Mesenchymal stem cell (in vitro differentiated cells and primary cell): ENCODE measurements around the gene TRIM69.
"Not testable (repeated sequence)": the region's sequence is repeated elsewhere in the genome, so short reads cannot be mapped to it uniquely, and the experiment has no call there.

Experiments
- DNase-seq: peaks from one replicate; pipeline ENCODE4 v3.0.0-alpha.2; 2013
- H2AFZ ChIP-seq: one replicate; pipeline ENCODE4 v1.6.1; 2013; ENCODE audit warnings: low read depth, mild to moderate bottlenecking, control low read depth, inconsistent platforms, low read length, moderate library complexity
- H2AK5ac ChIP-seq: 2 replicates; pipeline ENCODE4 v1.6.1; 2013; ENCODE audit warnings: low read length, moderate library complexity, mild to moderate bottlenecking, inconsistent platforms; ENCODE audit not compliant: severe bottlenecking
- H2BK120ac ChIP-seq: one replicate; pipeline ENCODE4 v1.6.1; 2013; ENCODE audit warnings: low read depth, mild to moderate bottlenecking, inconsistent platforms, low read length, moderate library complexity
- H2BK12ac ChIP-seq, 2 experiments: one replicate each; pipeline ENCODE4 v1.6.1; 2013; ENCODE audit warnings: inconsistent platforms in 2 of 2, low read length in 2 of 2, mild to moderate bottlenecking in 2 of 2, moderate library complexity in 2 of 2, control low read depth in 1 of 2
- H2BK15ac ChIP-seq: one replicate; pipeline ENCODE4 v1.6.1; 2013; ENCODE audit warnings: mild to moderate bottlenecking, low read depth, inconsistent platforms; ENCODE audit not compliant: poor library complexity, severe bottlenecking
- H2BK5ac ChIP-seq: 2 replicates; pipeline ENCODE4 v1.6.1; 2013; ENCODE audit warnings: low read depth, mild to moderate bottlenecking, low read length, control low read depth, inconsistent platforms; ENCODE audit not compliant: poor library complexity, severe bottlenecking
- H3K14ac ChIP-seq, 2 experiments: one replicate each; pipeline ENCODE4 v1.6.1; 2013; ENCODE audit warnings: inconsistent platforms in 2 of 2, low read length in 2 of 2, control low read depth in 1 of 2, mild to moderate bottlenecking in 1 of 2, moderate library complexity in 1 of 2
- H3K18ac ChIP-seq, 2 experiments: one replicate each; pipeline ENCODE4 v1.6.1; 2013; ENCODE audit warnings: inconsistent platforms in 2 of 2, low read length in 2 of 2, control low read depth in 1 of 2, low read depth in 1 of 2, mild to moderate bottlenecking in 1 of 2
- H3K23ac ChIP-seq, 2 experiments: one replicate each; pipeline ENCODE4 v1.6.1; 2013; ENCODE audit warnings: inconsistent platforms in 2 of 2, low read length in 2 of 2, mild to moderate bottlenecking in 2 of 2, moderate library complexity in 2 of 2, control low read depth in 1 of 2
- H3K27ac ChIP-seq: 2 replicates; pipeline ENCODE4 v1.5.1; 2013; ENCODE audit warnings: mild to moderate bottlenecking, moderate library complexity, low read length, control low read depth, inconsistent platforms; ENCODE audit not compliant: poor library complexity, severe bottlenecking
- H3K27me3 ChIP-seq, 2 experiments: 2 replicates each; pipeline versions ENCODE4 v1.6.1 to v1.7.0; 2013; ENCODE audit warnings: low read length in 2 of 2, mild to moderate bottlenecking in 2 of 2, moderate library complexity in 2 of 2, control low read depth in 1 of 2, inconsistent platforms in 1 of 2; ENCODE audit not compliant: control insufficient read depth in 1 of 2, insufficient read depth in 1 of 2
- H3K36me3 ChIP-seq, 2 experiments: 2 replicates each; pipeline versions ENCODE4 v1.6.1 to v1.7.0; 2013; ENCODE audit warnings: low read length in 2 of 2, control low read depth in 1 of 2, inconsistent platforms in 1 of 2, low read depth in 1 of 2, mild to moderate bottlenecking in 1 of 2; ENCODE audit not compliant: insufficient read depth in 2 of 2, control insufficient read depth in 1 of 2
- H3K4ac ChIP-seq, 2 experiments: one replicate each; pipeline ENCODE4 v1.6.1; 2013; ENCODE audit warnings: inconsistent platforms in 2 of 2, low read length in 2 of 2, mild to moderate bottlenecking in 2 of 2, moderate library complexity in 2 of 2, control low read depth in 1 of 2, low read depth in 1 of 2
- H3K4me1 ChIP-seq: 2 replicates; pipeline ENCODE4 v1.6.1; 2013; ENCODE audit warnings: low read depth, low read length, control low read depth; ENCODE audit not compliant: control insufficient read depth, insufficient read depth
- H3K4me2 ChIP-seq: 2 replicates; pipeline ENCODE4 v1.6.1; 2013; ENCODE audit warnings: low read length, mild to moderate bottlenecking, inconsistent platforms; ENCODE audit not compliant: poor library complexity, severe bottlenecking
- H3K4me3 ChIP-seq, 2 experiments: 2 replicates each; pipeline versions ENCODE4 v1.5.1 to v1.7.0; 2013; ENCODE audit warnings: low read length in 2 of 2, mild to moderate bottlenecking in 2 of 2, control low read depth in 1 of 2, low read depth in 1 of 2; ENCODE audit not compliant: insufficient read depth in 1 of 2
- H3K79me1 ChIP-seq: replicated peaks from 2 replicates; pipeline ENCODE4 v1.6.1; 2013; ENCODE audit warnings: mild to moderate bottlenecking, control low read depth, low read length, inconsistent platforms; ENCODE audit not compliant: poor library complexity, severe bottlenecking
- H3K9ac ChIP-seq: 2 replicates; pipeline ENCODE4 v1.7.0; 2013; ENCODE audit warnings: mild to moderate bottlenecking, low read length, moderate library complexity
- H3K9me3 ChIP-seq: 2 replicates; pipeline ENCODE4 v1.7.0; 2013; ENCODE audit warnings: mild to moderate bottlenecking, low read length; ENCODE audit not compliant: control insufficient read depth
- H4K8ac ChIP-seq: one replicate; pipeline ENCODE4 v1.6.1; 2013; ENCODE audit warnings: inconsistent platforms, mild to moderate bottlenecking, low read length, moderate library complexity
- H4K91ac ChIP-seq: one replicate; pipeline ENCODE4 v1.6.1; 2013; ENCODE audit warnings: mild to moderate bottlenecking, low read length, inconsistent platforms
- WGBS: methylation state at CpG from one replicate; pipeline ENCODE4 v1.1.7; 2013; ENCODE audit warnings: mixed read lengths; 5-methylcytosine and 5-hydroxymethylcytosine counted together

Gene TRIM69

GRCh38 chr15:44700676-44701075 lies 35.7 kb upstream of the TRIM69 start:
- not testable (repeated sequence) for H2BK12ac ChIP-seq, H3K4me1 ChIP-seq, H3K79me1 ChIP-seq, H2BK15ac ChIP-seq, H4K8ac ChIP-seq, H3K36me3 ChIP-seq, DNase-seq, H4K91ac ChIP-seq, H3K4me2 ChIP-seq, H3K23ac ChIP-seq, H2BK5ac ChIP-seq, H3K27ac ChIP-seq, H3K4ac ChIP-seq, H3K9me3 ChIP-seq, H2AK5ac ChIP-seq, H2AFZ ChIP-seq, H3K18ac ChIP-seq, H3K14ac ChIP-seq, H2BK120ac ChIP-seq, H3K4me3 ChIP-seq, H3K9ac ChIP-seq
- H3K27me3 ChIP-seq, result peaks cover 0 to 15% of the 10 kb centered on the region in 2 experiments

- Histone ChIP-seq H2BK15ac (no peak overlapping the region), H3K18ac (no peak overlapping the region), H3K4me3 (no peak overlapping the region), H2AK5ac (no peak overlapping the region), H3K4ac (no peak overlapping the region), H3K4me1 (no peaks in the 10 kb centered on the region), H3K4me2 (no peak overlapping the region), H3K9ac (no peak overlapping the region), H2BK12ac (no peak overlapping the region), H2BK120ac (no peak overlapping the region), H3K79me1 (peaks cover 3% of the 10 kb centered on the region), H4K8ac (no peak overlapping the region), H2AFZ (no peak overlapping the region), H3K9me3 (peaks cover 3% of the 10 kb centered on the region), H2BK5ac (no peak overlapping the region), H3K27ac (no peak overlapping the region), H3K36me3 (peaks cover 0 to 4% of the 10 kb centered on the region in 2 experiments), H4K91ac (no peak overlapping the region), H3K23ac (no peak overlapping the region), H3K27me3 (no peaks in the 10 kb centered on the region), H3K14ac (no peak overlapping the region)
- WGBS, result 100% methylated on average over 1 of the region's 1 CpG
- DNase-seq, result no peak
Observed at GRCh38 chr15:44705986-44706385, 30.3 kb upstream of the TRIM69 start.

DNA sequence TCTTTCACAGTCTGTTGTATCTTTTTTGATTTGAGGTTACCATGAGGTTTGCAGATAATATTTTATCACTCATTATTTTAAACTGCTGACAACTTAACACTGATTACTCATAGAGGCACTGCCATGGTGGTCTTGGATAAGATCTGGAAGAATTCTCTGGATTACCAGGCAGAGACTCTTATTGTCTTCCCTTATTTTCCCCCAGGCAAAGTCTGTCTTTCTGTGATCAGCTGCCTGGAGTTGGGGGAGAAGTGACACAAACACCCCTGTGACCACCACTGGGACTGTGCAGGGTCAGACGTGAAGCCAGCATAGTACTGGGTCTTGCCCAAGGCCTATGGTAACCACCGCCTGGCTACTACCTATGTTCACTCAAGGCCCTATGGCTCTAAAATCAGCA lies 29.9 kb upstream of the TRIM69 start:
- DNase-seq, result no peak
- Histone ChIP-seq H4K91ac (no peak overlapping the region), H2AK5ac (no peak overlapping the region), H3K9ac (no peak overlapping the region), H2BK12ac (no peak overlapping the region), H3K27ac (no peak overlapping the region), H3K18ac (no peak overlapping the region), H3K14ac (no peak overlapping the region), H3K9me3 (peaks cover 3% of the 10 kb centered on the region), H3K23ac (no peak overlapping the region), H4K8ac (no peak overlapping the region), H3K4me3 (no peak overlapping the region), H2BK15ac (no peak overlapping the region), H3K36me3 (peaks cover 0 to 4% of the 10 kb centered on the region in 2 experiments), H2BK5ac (no peak overlapping the region), H3K4ac (no peak overlapping the region), H2AFZ (no peak overlapping the region), H2BK120ac (no peak overlapping the region), H3K79me1 (peaks cover 3% of the 10 kb centered on the region), H3K4me2 (no peak overlapping the region), H3K4me1 (no peaks in the 10 kb centered on the region), H3K27me3 (no peaks in the 10 kb centered on the region)
- WGBS, result 94% methylated on average over 2 of the region's 2 CpGs

DNA sequence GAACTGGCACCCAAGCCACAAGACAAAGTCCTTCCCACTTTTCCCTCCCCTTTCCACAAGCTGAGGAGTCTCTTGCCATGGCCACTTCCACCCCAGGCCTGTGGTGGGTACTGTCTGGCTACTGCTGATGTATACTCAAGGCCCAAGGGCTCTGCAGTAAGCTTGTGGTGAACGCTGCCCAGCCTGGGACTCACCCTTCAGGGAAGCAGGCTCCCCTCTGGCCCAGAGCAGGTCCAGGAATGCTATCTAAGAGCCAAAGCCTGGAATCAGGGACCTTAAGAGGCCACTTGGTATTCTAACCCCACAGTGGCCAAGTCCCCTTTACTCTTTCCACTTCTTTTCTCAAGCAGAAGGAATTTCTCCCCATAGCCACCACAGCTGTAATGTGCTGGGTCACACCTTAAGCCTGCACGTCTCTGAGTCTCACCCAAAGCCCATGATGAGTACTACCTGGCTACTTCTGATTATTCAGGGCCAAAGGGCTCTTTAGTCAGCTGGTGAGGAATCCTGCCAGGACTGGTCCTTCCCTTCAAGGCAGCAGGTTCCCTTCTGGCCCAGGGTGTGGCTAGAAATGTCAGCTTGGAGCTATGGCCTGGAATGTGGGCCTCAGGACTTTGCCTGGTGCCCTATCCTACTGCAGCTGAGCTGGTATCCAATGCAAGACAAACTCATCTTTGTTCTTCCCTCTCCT lies 29.2 kb upstream of the TRIM69 start:
- H3K4me3 ChIP-seq, result no peak overlapping the region
- H3K36me3 ChIP-seq, result peaks cover 0 to 4% of the 10 kb centered on the region in 2 experiments
- no peak overlapping the region for H3K4ac ChIP-seq
- H3K18ac ChIP-seq, result no peak overlapping the region
- H3K9me3 ChIP-seq, result peaks cover 3% of the 10 kb centered on the region
- no peak overlapping the region for H2BK12ac ChIP-seq
- peaks cover 3% of the 10 kb centered on the region for H3K79me1 ChIP-seq
- H3K4me2 ChIP-seq, result no peak overlapping the region
- H3K14ac ChIP-seq, result no peak overlapping the region
- H3K9ac ChIP-seq, result no peak overlapping the region
- no peaks in the 10 kb centered on the region for H3K4me1 ChIP-seq
- H4K8ac ChIP-seq, result no peak overlapping the region
- no peak overlapping the region for H2AK5ac ChIP-seq
- H2BK5ac ChIP-seq, result no peak overlapping the region
- no peak overlapping the region for H3K23ac ChIP-seq
- no peak overlapping the region for H3K27ac ChIP-seq
- H2BK15ac ChIP-seq, result no peak overlapping the region
- 81% methylated on average over 2 of the region's 2 CpGs for WGBS
- no peak for DNase-seq
- no peak overlapping the region for H2BK120ac ChIP-seq
- peak overlapping the region; percentile 8 for H4K91ac ChIP-seq
- H2AFZ ChIP-seq, result no peak overlapping the region
- H3K27me3 ChIP-seq, result no peaks in the 10 kb centered on the region
